ENCODE measurements around the gene ACBD6.

ACBD6 gene

GRCh38 chr1:180294711-180295110 is 207.7 kb downstream of the ACBD6 start:
- Histone ChIP-seq H4K20me1 (ENCODE audit: insufficient read depth, low read length, poor library complexity, severe bottlenecking) (no peaks in the 10 kb centered on the region), H3K79me2 (ENCODE audit: insufficient read depth, low read length) (no peaks in the 10 kb centered on the region; the same call in 1 of the 2 replicates), H3K9me2 (replicated peaks; ENCODE audit: low read depth, low read length) (no peaks in the 10 kb centered on the region), H2AFZ (ENCODE audit: low read length) (no peak overlapping the region), H3K4me1 (ENCODE audit: insufficient read depth, low read length, poor library complexity, severe bottlenecking) (peaks cover 16% of the 10 kb centered on the region), H3K4me3 (ENCODE audit: low read length, poor library complexity, severe bottlenecking) (no peak overlapping the region), H3F3A (ENCODE audit: low read depth) (no peaks in the 10 kb centered on the region), H3K4me2 (ENCODE audit: low read depth, low read length, poor library complexity, severe bottlenecking) (no peak overlapping the region), H3K27me3 (ENCODE audit: insufficient read depth, low read length, poor library complexity, severe bottlenecking) (no peaks in the 10 kb centered on the region), H3K9me3 (ENCODE audit: insufficient read depth, low read depth, low read length) (peaks cover 8% of the 10 kb centered on the region; the same call in 1 of the 2 replicates), H3K36me3 (ENCODE audit: insufficient read depth, low read length) (peaks cover 14% of the 10 kb centered on the region; the same call in 1 of the 2 replicates), H3K9ac (ENCODE audit: low read depth, low read length, poor library complexity, severe bottlenecking) (no peak overlapping the region)
- TF ChIP-seq EZH2phosphoT487 (IDR thresholded peaks at IDR 0.05; ENCODE audit: borderline replicate concordance) (no peak), CTCF (conservative IDR thresholded peaks at IDR 0.05; ENCODE audit: low read length) (no peak)

- H3K27me3 ChIP-seq (ENCODE audit: insufficient read depth, low read length, poor library complexity, severe bottlenecking) = no peaks in the 10 kb centered on the region
- peaks cover 15% of the 10 kb centered on the region for H3K4me1 ChIP-seq (ENCODE audit: insufficient read depth, low read length, poor library complexity, severe bottlenecking)
- no peaks in the 10 kb centered on the region for H3F3A ChIP-seq (ENCODE audit: low read depth)
- H2AFZ ChIP-seq (ENCODE audit: low read length) = no peak overlapping the region
- H3K9ac ChIP-seq (ENCODE audit: low read depth, low read length, poor library complexity, severe bottlenecking) = no peak overlapping the region
- H3K36me3 ChIP-seq (ENCODE audit: insufficient read depth, low read length) = peaks cover 37% of the 10 kb centered on the region
- TF ChIP-seq EZH2phosphoT487 (IDR thresholded peaks at IDR 0.05; ENCODE audit: borderline replicate concordance) (no peak), CTCF (conservative IDR thresholded peaks at IDR 0.05; ENCODE audit: low read length) (no peak)
- no peaks in the 10 kb centered on the region for H3K79me2 ChIP-seq (ENCODE audit: insufficient read depth, low read length)
- no peaks in the 10 kb centered on the region for H3K9me2 ChIP-seq (replicated peaks; ENCODE audit: low read depth, low read length)
- H3K4me3 ChIP-seq (ENCODE audit: low read length, poor library complexity, severe bottlenecking) = no peak overlapping the region
- H3K4me2 ChIP-seq (ENCODE audit: low read depth, low read length, poor library complexity, severe bottlenecking) = no peak overlapping the region
- H3K9me3 ChIP-seq (ENCODE audit: insufficient read depth, low read depth, low read length) = peaks cover 8% of the 10 kb centered on the region; the same call in 1 of the 2 replicates
- no peaks in the 10 kb centered on the region for H4K20me1 ChIP-seq (ENCODE audit: insufficient read depth, low read length, poor library complexity, severe bottlenecking)
Observed at GRCh38 chr1:180291004-180291403, 211.4 kb downstream of the ACBD6 start.

- Histone ChIP-seq H2AFZ (ENCODE audit: low read length) (no peak overlapping the region), H3K27me3 (ENCODE audit: insufficient read depth, low read length, poor library complexity, severe bottlenecking) (no peaks in the 10 kb centered on the region), H3K4me1 (ENCODE audit: insufficient read depth, low read length, poor library complexity, severe bottlenecking) (peaks cover 10% of the 10 kb centered on the region), H3K9ac (ENCODE audit: low read depth, low read length, poor library complexity, severe bottlenecking) (no peak overlapping the region), H3K9me3 (ENCODE audit: insufficient read depth, low read depth, low read length) (peaks cover 8% of the 10 kb centered on the region; the same call in 1 of the 2 replicates), H3K79me2 (ENCODE audit: insufficient read depth, low read length) (no peaks in the 10 kb centered on the region), H3F3A (ENCODE audit: low read depth) (no peaks in the 10 kb centered on the region), H3K4me2 (ENCODE audit: low read depth, low read length, poor library complexity, severe bottlenecking) (no peak overlapping the region), H3K36me3 (ENCODE audit: insufficient read depth, low read length) (peaks cover 43% of the 10 kb centered on the region), H4K20me1 (ENCODE audit: insufficient read depth, low read length, poor library complexity, severe bottlenecking) (no peaks in the 10 kb centered on the region), H3K4me3 (ENCODE audit: low read length, poor library complexity, severe bottlenecking) (no peak overlapping the region), H3K9me2 (replicated peaks; ENCODE audit: low read depth, low read length) (no peaks in the 10 kb centered on the region)
- no peak for TF ChIP-seq EZH2phosphoT487 (IDR thresholded peaks at IDR 0.05; ENCODE audit: borderline replicate concordance)
- no peak for TF ChIP-seq CTCF (conservative IDR thresholded peaks at IDR 0.05; ENCODE audit: low read length)
Observed at GRCh38 chr1:180290265-180291001, 211.9 kb downstream of the ACBD6 start.
